Neural cell (in vitro differentiated cells): ENCODE measurements around the gene RPL36A. TPM values are rescaled to one million over a fixed set of nuclear protein-coding genes. Genes with fewer than 3 reads are reported as not detected.

Experiments
- H2AFZ ChIP-seq: fragments of 200-600, 300-800 bp; sonication (generic), shearing (Covaris generic); 2 replicates; pipeline ENCODE4 v1.6.0; 2014; ENCODE audit warnings: low read depth, mild to moderate bottlenecking, antibody characterized with exemption, low read length, moderate library complexity
- H3F3A ChIP-seq: fragments of 200-600 bp; shearing (Covaris generic); 2 replicates; pipeline ENCODE4 v1.6.1; 2016; ENCODE audit warnings: mild to moderate bottlenecking, moderate library complexity, mixed read lengths, antibody characterized with exemption, low read length; ENCODE audit not compliant: insufficient read depth, poor library complexity, severe bottlenecking
- H3K27ac ChIP-seq: fragments of 200-600, 300-800 bp; sonication (generic), shearing (Covaris generic); 2 replicates; pipeline ENCODE4 v1.5.1; 2014; ENCODE audit warnings: mild to moderate bottlenecking, low read length, moderate library complexity
- H3K27me3 ChIP-seq: fragments of 300-800, 200-600 bp; sonication (generic), shearing (Covaris generic); 2 replicates; pipeline ENCODE4 v1.6.0; 2014; ENCODE audit warnings: mild to moderate bottlenecking, low read depth, low read length, moderate library complexity; ENCODE audit not compliant: insufficient read depth
- H3K36me3 ChIP-seq: fragments of 300-800, 200-600 bp; sonication (generic), shearing (Covaris generic); 2 replicates; pipeline ENCODE4 v1.5.1; 2014; ENCODE audit warnings: mild to moderate bottlenecking, antibody characterized with exemption, low read length, moderate library complexity; ENCODE audit not compliant: insufficient read depth
- H3K4me2 ChIP-seq: fragments of 300-800, 200-600 bp; sonication (generic), shearing (Covaris generic); 2 replicates; pipeline ENCODE4 v1.6.0; 2014; ENCODE audit warnings: mild to moderate bottlenecking, low read length
- H3K4me3 ChIP-seq: fragments of 300-800, 200-600 bp; sonication (generic), shearing (Covaris generic); 2 replicates; pipeline ENCODE4 v1.5.1; 2014; ENCODE audit warnings: mild to moderate bottlenecking, low read length, moderate library complexity
- H3K79me2 ChIP-seq: fragments of 200-600 bp; shearing (Covaris generic); replicated peaks from 2 replicates; pipeline ENCODE4 v1.6.0; 2014; ENCODE audit warnings: mild to moderate bottlenecking, low read length, moderate library complexity; ENCODE audit not compliant: insufficient read depth
- H3K9ac ChIP-seq: fragments of 300-800, 200-600 bp; sonication (generic), shearing (Covaris generic); 2 replicates; pipeline ENCODE4 v1.6.1; 2016; ENCODE audit warnings: mild to moderate bottlenecking, low read length, mixed read lengths
- H3K9me2 ChIP-seq: fragments of 200-600 bp; shearing (Covaris generic); 2 replicates; pipeline ENCODE4 v1.6.1; 2016; ENCODE audit warnings: mild to moderate bottlenecking, low read length, mixed read lengths; ENCODE audit not compliant: insufficient read depth
- H3K9me3 ChIP-seq: fragments of 200-600, 300-800 bp; sonication (generic), shearing (Covaris generic); 2 replicates; pipeline ENCODE4 v1.6.1; 2016; ENCODE audit warnings: mild to moderate bottlenecking, mixed run types, low read length, moderate library complexity, mixed read lengths
- H4K20me1 ChIP-seq: fragments of 200-600 bp; shearing (Covaris generic); 2 replicates; pipeline ENCODE4 v1.6.1; 2016; ENCODE audit warnings: mild to moderate bottlenecking, mixed run types; ENCODE audit not compliant: insufficient read depth
- EP300 ChIP-seq: fragments of 450-650 bp; conservative IDR thresholded peaks from 2 replicates; pipeline ENCODE4 v1.6.1; 2014; ENCODE audit warnings: antibody characterized with exemption, mild to moderate bottlenecking, moderate library complexity; ENCODE audit not compliant: poor library complexity, severe bottlenecking
- EZH2 ChIP-seq: fragments of 200-600, 300-800 bp; shearing (Covaris generic), sonication (generic); IDR thresholded peaks from 2 replicates; pipeline ENCODE4 v1.6.1; 2014; ENCODE audit warnings: antibody characterized with exemption, low read length, borderline replicate concordance, mild to moderate bottlenecking; ENCODE audit not compliant: insufficient read depth, poor library complexity, severe bottlenecking
- MXI1 ChIP-seq: fragments of 450-650 bp; conservative IDR thresholded peaks from 2 replicates; pipeline ENCODE4 v1.6.1; 2014; ENCODE audit warnings: antibody characterized with exemption, mild to moderate bottlenecking; ENCODE audit not compliant: poor library complexity, severe bottlenecking
- POLR2AphosphoS5 ChIP-seq: IDR thresholded peaks from 2 replicates; pipeline ENCODE4 v1.6.1; 2012
- RAD21 ChIP-seq: fragments of 450-650 bp; conservative IDR thresholded peaks from 2 replicates; pipeline ENCODE4 v1.6.1; 2014; ENCODE audit warnings: antibody characterized with exemption, mild to moderate bottlenecking, moderate library complexity
- SMC3 ChIP-seq: fragments of 450-650 bp; conservative IDR thresholded peaks from 2 replicates; pipeline ENCODE4 v1.6.1; 2014; ENCODE audit warnings: antibody characterized with exemption, mild to moderate bottlenecking, moderate library complexity; ENCODE audit not compliant: poor library complexity
- TAF1 ChIP-seq: IDR thresholded peaks from 2 replicates; pipeline ENCODE4 v1.6.1; 2012; ENCODE audit warnings: low read depth
- polyA plus RNA-seq: library from polyadenylated mRNA; depleted of rRNA; stranded (reverse); fragments of >200 nt; gene quantifications from 2 replicates; pipeline ENCODE4 v1.2.3, GENCODE V29; 2014
- TF ChIP-seq, protein P1 (sequence below): fragments of 450-650 bp; IDR thresholded peaks from 2 replicates; pipeline ENCODE4 v1.5.1; 2014; ENCODE audit warnings: antibody characterized with exemption, mild to moderate bottlenecking, moderate library complexity; ENCODE audit not compliant: poor library complexity, severe bottlenecking
- TF ChIP-seq, protein P2 (sequence below): IDR thresholded peaks from 2 replicates; pipeline ENCODE4 v1.6.1; 2012; ENCODE audit warnings: borderline replicate concordance

Gene RPL36A
- polyA plus RNA-seq, 1 donor from 2014 or later = 1,978 TPM

DNA sequence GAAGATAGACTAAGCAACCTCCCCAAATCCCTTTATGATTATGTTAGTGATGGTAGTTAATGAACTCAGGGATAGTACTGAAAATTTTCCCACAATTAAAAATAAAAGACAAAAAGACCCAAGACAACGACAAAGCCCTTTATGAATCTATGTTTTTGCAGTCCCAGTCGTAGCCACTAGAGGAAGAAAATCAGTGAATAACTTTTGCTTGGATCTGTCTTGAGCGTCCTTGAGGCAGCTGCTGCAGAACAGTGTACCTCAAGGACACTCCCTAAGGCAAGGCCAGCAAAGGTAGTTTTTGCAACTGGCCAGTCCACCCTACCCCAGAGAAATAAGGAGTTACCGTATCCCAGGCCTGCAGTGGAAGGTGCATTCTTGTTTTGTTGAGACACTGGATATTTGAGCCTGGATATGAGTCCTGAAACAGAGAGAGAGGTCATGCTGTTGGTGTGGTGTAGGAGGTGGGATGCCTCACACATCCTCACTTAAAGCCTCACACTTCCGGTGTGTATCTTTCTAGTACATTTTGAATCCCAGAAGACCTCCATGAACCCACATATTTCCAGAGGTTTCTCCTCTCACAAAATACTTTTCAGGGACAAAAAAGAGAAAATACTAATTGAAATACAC lies 33.5 kb upstream of the RPL36A start:
- TF ChIP-seq MXI1 (no peak), EZH2 (no peak), EP300 (no peak), TAF1 (no peak), SMC3 (no peak), RAD21 (no peak), POLR2AphosphoS5 (no peak)
- TF ChIP-seq, protein P1, sequence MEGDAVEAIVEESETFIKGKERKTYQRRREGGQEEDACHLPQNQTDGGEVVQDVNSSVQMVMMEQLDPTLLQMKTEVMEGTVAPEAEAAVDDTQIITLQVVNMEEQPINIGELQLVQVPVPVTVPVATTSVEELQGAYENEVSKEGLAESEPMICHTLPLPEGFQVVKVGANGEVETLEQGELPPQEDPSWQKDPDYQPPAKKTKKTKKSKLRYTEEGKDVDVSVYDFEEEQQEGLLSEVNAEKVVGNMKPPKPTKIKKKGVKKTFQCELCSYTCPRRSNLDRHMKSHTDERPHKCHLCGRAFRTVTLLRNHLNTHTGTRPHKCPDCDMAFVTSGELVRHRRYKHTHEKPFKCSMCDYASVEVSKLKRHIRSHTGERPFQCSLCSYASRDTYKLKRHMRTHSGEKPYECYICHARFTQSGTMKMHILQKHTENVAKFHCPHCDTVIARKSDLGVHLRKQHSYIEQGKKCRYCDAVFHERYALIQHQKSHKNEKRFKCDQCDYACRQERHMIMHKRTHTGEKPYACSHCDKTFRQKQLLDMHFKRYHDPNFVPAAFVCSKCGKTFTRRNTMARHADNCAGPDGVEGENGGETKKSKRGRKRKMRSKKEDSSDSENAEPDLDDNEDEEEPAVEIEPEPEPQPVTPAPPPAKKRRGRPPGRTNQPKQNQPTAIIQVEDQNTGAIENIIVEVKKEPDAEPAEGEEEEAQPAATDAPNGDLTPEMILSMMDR = no peak
- TF ChIP-seq, protein P2, sequence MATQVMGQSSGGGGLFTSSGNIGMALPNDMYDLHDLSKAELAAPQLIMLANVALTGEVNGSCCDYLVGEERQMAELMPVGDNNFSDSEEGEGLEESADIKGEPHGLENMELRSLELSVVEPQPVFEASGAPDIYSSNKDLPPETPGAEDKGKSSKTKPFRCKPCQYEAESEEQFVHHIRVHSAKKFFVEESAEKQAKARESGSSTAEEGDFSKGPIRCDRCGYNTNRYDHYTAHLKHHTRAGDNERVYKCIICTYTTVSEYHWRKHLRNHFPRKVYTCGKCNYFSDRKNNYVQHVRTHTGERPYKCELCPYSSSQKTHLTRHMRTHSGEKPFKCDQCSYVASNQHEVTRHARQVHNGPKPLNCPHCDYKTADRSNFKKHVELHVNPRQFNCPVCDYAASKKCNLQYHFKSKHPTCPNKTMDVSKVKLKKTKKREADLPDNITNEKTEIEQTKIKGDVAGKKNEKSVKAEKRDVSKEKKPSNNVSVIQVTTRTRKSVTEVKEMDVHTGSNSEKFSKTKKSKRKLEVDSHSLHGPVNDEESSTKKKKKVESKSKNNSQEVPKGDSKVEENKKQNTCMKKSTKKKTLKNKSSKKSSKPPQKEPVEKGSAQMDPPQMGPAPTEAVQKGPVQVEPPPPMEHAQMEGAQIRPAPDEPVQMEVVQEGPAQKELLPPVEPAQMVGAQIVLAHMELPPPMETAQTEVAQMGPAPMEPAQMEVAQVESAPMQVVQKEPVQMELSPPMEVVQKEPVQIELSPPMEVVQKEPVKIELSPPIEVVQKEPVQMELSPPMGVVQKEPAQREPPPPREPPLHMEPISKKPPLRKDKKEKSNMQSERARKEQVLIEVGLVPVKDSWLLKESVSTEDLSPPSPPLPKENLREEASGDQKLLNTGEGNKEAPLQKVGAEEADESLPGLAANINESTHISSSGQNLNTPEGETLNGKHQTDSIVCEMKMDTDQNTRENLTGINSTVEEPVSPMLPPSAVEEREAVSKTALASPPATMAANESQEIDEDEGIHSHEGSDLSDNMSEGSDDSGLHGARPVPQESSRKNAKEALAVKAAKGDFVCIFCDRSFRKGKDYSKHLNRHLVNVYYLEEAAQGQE = no peak
- H3K9ac ChIP-seq = no peak overlapping the region
- no peaks in the 10 kb centered on the region for H3K79me2 ChIP-seq
- no peaks in the 10 kb centered on the region for H3K9me3 ChIP-seq
- H3K27me3 ChIP-seq = no peaks in the 10 kb centered on the region
- H3K9me2 ChIP-seq = no peaks in the 10 kb centered on the region
- H3K4me2 ChIP-seq = no peak overlapping the region
- H3F3A ChIP-seq = no peaks in the 10 kb centered on the region
- no peak overlapping the region for H3K27ac ChIP-seq
- H3K4me3 ChIP-seq = no peak overlapping the region
- H4K20me1 ChIP-seq = no peaks in the 10 kb centered on the region
- H2AFZ ChIP-seq = no peak overlapping the region
- H3K36me3 ChIP-seq = no peaks in the 10 kb centered on the region

DNA sequence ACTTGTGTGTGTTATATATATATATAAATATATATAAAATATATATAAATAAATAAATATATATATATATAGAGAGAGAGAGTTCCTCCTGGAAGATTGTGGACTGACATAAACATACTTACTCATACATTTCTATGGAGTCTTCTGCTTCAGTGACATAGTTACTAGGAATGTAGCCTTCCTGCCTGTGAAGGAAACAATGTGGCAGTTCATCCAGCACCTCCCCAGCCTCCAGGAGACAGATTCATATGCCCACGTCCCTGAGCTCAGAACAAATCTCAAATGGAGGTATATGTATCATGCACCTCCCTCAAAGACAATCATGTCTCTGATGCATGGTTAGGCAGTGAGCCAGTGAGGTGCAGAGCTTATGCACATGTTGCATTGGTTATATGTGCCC lies 30.8 kb upstream of the RPL36A start:
- Histone ChIP-seq H3K9ac (no peak overlapping the region), H3K9me3 (no peaks in the 10 kb centered on the region), H3K9me2 (no peaks in the 10 kb centered on the region), H3K27ac (no peak overlapping the region), H2AFZ (no peak overlapping the region), H3F3A (no peaks in the 10 kb centered on the region), H3K4me3 (no peak overlapping the region), H3K79me2 (no peaks in the 10 kb centered on the region), H3K36me3 (no peaks in the 10 kb centered on the region), H4K20me1 (no peaks in the 10 kb centered on the region), H3K4me2 (no peak overlapping the region), H3K27me3 (no peaks in the 10 kb centered on the region)
- TF ChIP-seq EZH2 (no peak), EP300 (no peak), SMC3 (no peak), POLR2AphosphoS5 (no peak)
- TF ChIP-seq, protein P2 = no peak
